BJ (cell line): ENCODE results near the gene RECQL. TPM values are rescaled to one million over a fixed set of nuclear protein-coding genes. Genes with fewer than 3 reads are reported as not detected.

Source experiments
- CTCF ChIA-PET: fragments of 350-600 bp; formaldehyde crosslinking; extraction: SDS; loops from one replicate; lab custom pipeline; 2021; ENCODE audit warnings: antibody characterized with exemption, inconsistent platforms; lab: Yijun Ruan, JAX
- POLR2A ChIA-PET: fragments of 300-600 bp; sonication (Branson Sonifier 250); formaldehyde crosslinking; extraction: SDS; loops from one replicate; lab custom pipeline; 2021; ENCODE audit warnings: antibody characterized with exemption; lab: Charles Lee
- DNase-seq: peaks from one replicate; pipeline ENCODE4 v3.0.0-alpha.2; 2011; ENCODE audit warnings: low read depth
- H3K27me3 ChIP-seq: 2 replicates; pipeline ENCODE4 v1.6.0; 2011; ENCODE audit warnings: low read length; ENCODE audit not compliant: control insufficient read depth, insufficient read depth
- H3K36me3 ChIP-seq: 2 replicates; pipeline ENCODE4 v1.5.1; 2011; ENCODE audit warnings: low read length; ENCODE audit not compliant: control insufficient read depth, insufficient read depth
- H3K4me3 ChIP-seq: 2 replicates; pipeline ENCODE4 v1.5.1; 2011; ENCODE audit warnings: low read depth, mild to moderate bottlenecking, control low read depth, low read length
- CTCF ChIP-seq: IDR thresholded peaks from 2 replicates; pipeline ENCODE4 v1.5.1; 2011; ENCODE audit warnings: low read depth, mild to moderate bottlenecking, control low read depth, inconsistent platforms, low read length, moderate library complexity; ENCODE audit not compliant: insufficient read depth
- polyA plus RNA-seq: library from polyadenylated mRNA; depleted of rRNA; stranded (reverse); fragments of >200 nt; gene quantifications from 2 replicates; pipeline ENCODE4 v1.2.3, GENCODE V29; 2011

The RECQL gene
- polyA plus RNA-seq, 1 experiment = 17.6 TPM

GRCh38 chr12:21523148-21523547, 21.7 kb upstream of the RECQL start:
- ChIA-PET POLR2A (no interaction called here), CTCF (no interaction called here)
- Histone ChIP-seq H3K4me3 (no peak overlapping the region), H3K27me3 (peaks cover 5% of the 10 kb centered on the region; the same call in 1 of the 2 replicates), H3K36me3 (no peaks in the 10 kb centered on the region)
- DNase-seq = no peak
- no peak for TF ChIP-seq CTCF

GRCh38 chr12:21521541-21521940, 20.1 kb upstream of the RECQL start:
- no peak for DNase-seq
- Histone ChIP-seq H3K36me3 (no peaks in the 10 kb centered on the region), H3K4me3 (no peak overlapping the region), H3K27me3 (no peaks in the 10 kb centered on the region; the same call in 1 of the 2 replicates)
- ChIA-PET CTCF (no interaction called here), POLR2A (no interaction called here)
- no peak for TF ChIP-seq CTCF

GRCh38 chr12:21518451-21518850, 17.0 kb upstream of the RECQL start:
- no peaks in the 10 kb centered on the region for H3K36me3 ChIP-seq
- no peaks in the 10 kb centered on the region for H3K27me3 ChIP-seq
- ChIA-PET POLR2A (no interaction called here), CTCF (no interaction called here)
- no peak for TF ChIP-seq CTCF
- DNase-seq = no peak
- no peak overlapping the region for H3K4me3 ChIP-seq

- no peak for DNase-seq
- TF ChIP-seq CTCF = no peak
- H3K36me3 ChIP-seq = peaks cover 2% of the 10 kb centered on the region
- H3K4me3 ChIP-seq = no peak overlapping the region
- ChIA-PET POLR2A (no interaction called here), CTCF (no interaction called here)
- no peaks in the 10 kb centered on the region for H3K27me3 ChIP-seq
Measured at GRCh38 chr12:21516281-21516680, 14.8 kb upstream of the RECQL start.

GRCh38 chr12:21509768-21510167, 8.3 kb upstream of the RECQL start:
- Histone ChIP-seq H3K4me3 (no peak overlapping the region), H3K27me3 (no peaks in the 10 kb centered on the region), H3K36me3 (peaks cover 4% of the 10 kb centered on the region)
- POLR2A ChIA-PET = no interaction called here
- no peak for TF ChIP-seq CTCF
- CTCF ChIA-PET = interaction anchor here (1.0 kb wide), 1 partner anchor 122 kb away, joined by 3 read pairs; no protein-coding TSS in a partner anchor
- no peak for DNase-seq
